Putamen (tissue), 1 donor: ENCODE data around the gene GPR162.

Experiments
- DNase-seq: peaks from one replicate; pipeline ENCODE4 v3.0.0-alpha.2; 2016; ENCODE audit warnings: low spot score

The GPR162 gene

DNA sequence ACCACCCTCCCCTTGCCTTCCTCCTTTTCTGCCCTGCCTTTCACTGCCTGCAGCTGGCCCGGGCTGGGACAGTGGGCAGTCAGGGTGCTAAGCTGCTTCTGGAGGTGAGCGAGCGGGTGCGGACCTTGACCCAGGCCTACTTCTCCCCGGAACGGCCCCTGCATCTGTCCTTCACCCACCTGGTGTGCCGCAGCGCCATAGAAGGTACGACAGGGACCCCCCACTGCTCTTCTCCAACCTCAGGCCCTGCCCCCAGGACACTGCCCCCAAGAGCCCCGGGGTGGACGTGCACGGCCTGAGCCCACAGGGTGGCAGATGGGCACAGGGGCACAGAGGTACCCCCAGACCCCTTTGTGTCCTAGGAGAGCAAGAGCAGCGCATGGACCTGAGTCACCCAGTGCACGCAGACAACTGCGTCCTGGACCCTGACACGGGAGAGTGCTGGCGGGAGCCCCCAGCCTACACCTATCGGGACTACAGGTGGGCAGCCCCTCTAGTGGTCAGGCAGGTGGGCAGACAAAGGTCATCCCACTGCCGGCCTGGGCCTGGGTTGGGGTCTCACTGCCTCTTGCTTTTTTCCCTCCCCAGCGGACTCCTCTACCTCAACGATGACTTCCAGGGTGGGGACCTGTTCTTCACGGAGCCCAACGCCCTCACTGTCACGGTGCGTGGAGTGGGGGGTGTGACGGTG is 15.9 kb downstream of the GPR162 start:
- no peak for DNase-seq

GRCh38 chr12:6838854-6839253 is 17.2 kb downstream of the GPR162 start:
- no peak for DNase-seq

DNA sequence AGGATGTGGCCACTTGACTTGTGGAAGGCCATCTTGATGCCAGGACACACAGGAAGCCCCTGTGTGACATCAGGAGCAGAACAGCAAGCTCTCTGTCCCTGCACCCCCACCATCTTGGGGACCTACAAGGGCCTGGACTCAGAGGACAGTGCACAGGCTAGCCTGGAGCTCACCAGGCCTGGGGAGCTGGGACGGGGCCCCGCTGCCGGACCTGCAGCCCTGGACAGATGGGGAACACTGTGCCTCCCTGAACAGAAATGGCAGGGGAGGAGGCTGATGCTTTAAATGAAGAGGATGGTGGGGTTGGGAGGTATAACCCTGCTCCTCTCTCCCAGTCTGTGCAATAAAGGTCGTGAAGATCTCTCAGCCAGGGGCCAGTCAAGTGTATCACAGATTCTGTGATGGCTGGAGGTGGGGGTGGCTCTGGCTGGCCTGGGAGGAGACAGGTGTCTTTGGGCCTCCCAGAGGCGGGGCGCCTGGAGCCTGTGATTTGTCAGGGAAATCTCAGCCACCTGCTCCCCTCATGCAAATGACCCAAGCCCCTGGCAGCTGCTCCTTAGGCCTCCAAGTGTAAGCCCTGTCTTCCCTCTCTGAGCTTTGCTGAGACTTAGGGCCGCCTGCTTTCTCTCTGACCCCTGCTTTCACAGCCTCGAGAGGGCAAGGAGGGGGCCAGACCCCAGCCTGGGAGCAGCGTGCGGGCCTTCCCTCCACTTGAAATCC is 18.0 kb downstream of the GPR162 start:
- no peak for DNase-seq

DNA sequence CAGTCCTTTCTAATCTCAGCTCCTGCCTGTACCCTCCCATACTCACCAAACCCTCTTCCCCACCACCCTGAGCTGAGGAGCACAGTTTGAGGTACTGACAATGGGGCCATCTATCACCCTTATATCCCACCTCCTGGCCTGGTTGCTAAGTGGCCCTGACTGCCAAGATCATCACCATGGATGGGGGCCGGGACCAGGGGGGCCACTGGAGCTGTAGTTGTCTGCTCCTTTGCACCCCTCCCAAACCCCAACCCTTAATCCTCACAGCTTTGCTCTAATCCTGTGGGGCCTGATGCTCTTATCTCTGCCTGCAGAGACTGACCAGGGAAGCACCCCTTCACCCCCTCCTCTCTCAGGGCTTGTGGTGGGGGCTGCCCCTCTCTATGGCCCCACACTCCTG is 18.7 kb downstream of the GPR162 start:
- DNase-seq = no peak

DNA sequence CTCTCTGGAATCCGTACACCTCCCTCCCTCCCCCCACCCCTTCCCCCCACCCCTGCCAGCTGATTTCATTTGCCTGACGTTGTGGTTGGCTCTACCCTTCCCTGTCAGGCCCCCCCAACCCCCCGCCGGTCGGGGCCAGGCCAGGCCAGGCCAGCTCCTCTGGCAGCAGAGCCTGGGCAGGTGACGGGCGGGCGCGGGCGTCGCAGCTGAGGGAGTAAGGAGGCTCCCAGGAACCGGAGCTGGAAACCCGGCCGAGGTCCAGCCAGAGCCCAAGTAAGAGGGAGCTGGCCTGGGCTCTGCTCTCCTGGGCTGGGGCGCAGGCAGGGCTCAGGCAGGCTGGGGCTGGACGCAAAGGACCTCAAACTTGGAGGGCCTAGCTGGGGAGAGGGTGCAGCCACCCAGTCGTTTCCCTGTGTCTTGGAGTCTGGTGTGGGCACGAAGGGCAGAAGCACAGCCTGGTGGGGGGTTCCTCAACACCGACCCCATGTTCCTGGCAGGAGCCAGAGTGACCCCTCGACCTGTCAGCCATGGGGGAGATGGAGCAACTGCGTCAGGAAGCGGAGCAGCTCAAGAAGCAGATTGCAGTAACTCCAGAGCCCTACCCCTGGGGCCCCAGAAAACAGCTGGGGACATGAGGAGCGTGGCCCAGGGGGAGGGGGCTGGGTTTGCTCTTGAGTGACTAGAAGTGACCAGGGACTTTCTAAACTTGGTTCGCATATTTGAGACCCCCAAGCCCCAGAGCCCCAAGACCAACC is 19.3 kb downstream of the GPR162 start, which contains the start of gene GNB3:
Gene GNB3 (plus strand): TSS at position 165 of the 755 bp plus-strand sequence. CDS start 363 bp downstream, at position 528.
- DNase-seq = no peak

- no peak for DNase-seq
Observed at GRCh38 chr12:6842075-6842474, 20.5 kb downstream of the GPR162 start.

DNA sequence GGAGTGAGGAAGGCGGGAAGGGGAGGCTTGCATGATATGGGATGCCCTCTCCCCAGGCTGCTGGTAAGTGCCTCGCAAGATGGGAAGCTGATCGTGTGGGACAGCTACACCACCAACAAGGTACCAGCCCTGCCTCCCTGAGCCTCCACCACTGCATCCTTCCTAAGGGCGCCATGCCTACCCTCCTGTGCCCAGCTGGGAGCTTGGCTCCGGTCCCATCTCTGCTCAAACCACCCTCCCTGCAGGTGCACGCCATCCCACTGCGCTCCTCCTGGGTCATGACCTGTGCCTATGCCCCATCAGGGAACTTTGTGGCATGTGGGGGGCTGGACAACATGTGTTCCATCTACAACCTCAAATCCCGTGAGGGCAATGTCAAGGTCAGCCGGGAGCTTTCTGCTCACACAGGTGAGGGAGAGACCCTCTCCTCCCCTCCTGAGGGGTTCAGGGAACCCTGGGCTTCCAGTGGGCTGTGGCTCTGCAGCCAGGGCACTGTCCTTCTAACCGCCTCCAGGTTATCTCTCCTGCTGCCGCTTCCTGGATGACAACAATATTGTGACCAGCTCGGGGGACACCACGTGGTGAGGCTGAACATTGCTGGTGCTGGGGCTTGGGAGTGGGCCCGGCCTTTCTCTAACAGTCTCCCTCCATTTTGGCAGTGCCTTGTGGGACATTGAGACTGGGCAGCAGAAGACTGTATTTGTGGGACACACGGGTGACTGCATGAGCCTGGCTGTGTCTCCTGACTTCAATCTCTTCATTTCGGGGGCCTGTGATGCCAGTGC is 21.7 kb downstream of the GPR162 start:
- no peak for DNase-seq

GRCh38 chr12:6845395-6845794 is 23.8 kb downstream of the GPR162 start:
- DNase-seq = no peak

DNA sequence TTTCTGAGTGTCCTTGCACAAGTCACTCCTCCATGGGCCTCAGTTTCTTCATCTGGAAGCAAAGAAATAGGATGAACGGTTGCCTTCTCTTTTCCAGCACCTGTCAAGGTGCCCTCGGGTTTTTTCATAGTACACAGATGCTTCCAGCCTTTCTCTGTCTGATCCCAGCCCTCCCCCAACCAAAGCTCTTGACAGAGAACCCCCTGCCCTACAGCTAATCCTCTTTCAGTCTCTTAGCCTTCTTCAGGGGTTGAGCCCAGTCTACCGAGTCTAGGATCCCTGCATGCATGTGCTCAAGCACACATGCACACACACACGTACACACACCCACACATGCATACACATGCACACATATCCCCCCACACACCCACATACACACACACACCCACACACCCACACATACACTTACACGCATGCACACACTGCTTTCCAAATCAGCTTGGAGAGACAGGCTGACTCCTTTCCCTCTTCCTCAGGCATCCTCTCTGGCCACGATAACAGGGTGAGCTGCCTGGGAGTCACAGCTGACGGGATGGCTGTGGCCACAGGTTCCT is 24.8 kb downstream of the GPR162 start:
- no peak for DNase-seq

DNA sequence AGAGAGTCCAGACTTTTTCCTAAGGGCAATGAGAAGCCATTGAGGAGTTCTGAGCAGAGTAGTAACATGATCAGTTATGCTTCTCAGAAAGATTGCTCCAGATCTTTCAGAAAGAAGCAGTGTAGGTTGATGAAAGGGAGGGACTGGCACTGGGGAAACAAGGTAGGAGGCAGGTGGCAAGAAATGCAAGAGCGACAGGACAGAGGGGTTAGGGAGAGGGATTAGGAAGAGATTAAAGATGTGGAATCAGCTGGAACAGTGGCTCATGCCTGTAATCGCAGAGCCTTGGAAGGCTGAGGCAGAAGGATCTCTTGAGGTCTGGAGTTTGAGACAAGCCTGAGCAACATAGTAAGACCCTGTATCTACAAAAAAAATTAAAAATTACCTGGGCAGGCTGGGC is 26.1 kb downstream of the GPR162 start:
- DNase-seq = no peak

GRCh38 chr12:6849427-6849826 is 27.8 kb downstream of the GPR162 start:
- DNase-seq = no peak

DNA sequence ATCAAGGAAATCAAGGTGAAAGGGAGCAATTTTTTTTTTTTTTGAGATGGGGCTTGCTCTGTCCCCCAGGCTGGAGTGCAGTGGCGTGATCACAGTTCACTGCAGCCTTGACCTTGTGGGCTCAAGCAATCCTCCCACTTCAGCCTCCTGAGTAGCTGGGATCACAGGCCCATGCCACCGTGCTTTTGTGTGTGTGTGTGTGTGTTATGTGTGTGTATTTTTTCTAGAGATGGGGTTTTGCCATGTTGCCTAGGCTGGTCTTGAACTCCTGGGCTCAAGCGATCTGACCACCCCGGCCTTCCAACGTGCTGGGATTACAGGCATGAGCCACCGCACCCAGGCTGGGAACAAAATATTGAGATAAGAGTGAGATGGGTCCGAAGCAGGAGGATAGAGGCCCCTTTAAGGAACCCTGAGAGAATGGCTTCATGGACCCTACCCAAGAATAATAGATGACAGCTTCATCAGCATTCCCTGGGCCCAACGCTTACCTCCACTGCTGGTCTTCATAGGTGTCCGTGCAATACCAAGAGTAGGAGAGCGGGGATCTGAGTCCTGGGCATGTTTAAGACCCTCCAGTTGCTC is 28.4 kb downstream of the GPR162 start:
- DNase-seq = no peak

GRCh38 chr12:6850796-6851152 is 29.2 kb downstream of the GPR162 start:
- DNase-seq = no peak

DNA sequence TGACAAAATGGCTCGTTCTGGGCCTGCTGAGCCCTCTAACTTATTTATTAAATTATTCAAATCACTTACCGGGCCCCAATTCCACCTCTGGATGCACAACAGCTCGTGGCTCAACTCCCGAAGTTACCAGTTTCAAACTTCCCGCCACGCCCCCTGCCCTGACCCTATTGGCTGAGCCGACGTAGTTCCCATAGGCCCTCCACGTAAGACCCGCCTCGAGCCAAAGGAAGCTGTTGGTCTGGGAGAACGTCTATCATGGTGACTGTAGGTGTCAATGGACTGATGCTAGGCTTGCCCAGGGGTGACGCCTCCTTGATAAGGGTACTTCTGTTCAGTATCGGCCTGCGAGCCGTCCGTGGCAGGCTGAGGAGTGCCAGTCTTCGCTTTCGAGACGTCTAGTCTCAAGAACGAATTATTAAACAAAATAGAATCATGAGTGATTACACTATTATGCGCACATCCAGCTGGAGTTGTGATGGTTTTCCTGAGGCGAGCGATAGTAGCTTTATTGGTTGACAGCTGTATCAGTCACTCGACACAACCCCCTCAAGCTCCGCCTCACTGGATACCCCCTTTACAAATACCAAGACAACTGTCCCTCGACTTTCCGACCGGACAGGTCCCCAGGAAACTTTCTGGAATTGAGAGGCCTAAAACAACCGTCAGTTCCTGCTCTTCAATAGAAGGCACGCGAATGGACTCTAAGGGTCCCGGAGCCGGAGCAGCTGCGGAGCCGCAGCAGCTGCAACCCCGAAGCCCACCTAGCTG is 29.7 kb downstream of the GPR162 start, which contains the start of gene CDCA3:
Gene CDCA3 (minus strand): TSS at position 134 of the 768 bp plus-strand sequence. CDS start 334 bp downstream, outside the sequence.
- DNase-seq = peak; percentile 98

GRCh38 chr12:6851921-6852650 is 30.5 kb downstream of the GPR162 start, which contains the start of gene USP5:
Gene USP5 (plus strand): TSS chr12:6852150. CDS start chr12:6852180, 30 bp downstream.
- DNase-seq = peak; percentile 100

DNA sequence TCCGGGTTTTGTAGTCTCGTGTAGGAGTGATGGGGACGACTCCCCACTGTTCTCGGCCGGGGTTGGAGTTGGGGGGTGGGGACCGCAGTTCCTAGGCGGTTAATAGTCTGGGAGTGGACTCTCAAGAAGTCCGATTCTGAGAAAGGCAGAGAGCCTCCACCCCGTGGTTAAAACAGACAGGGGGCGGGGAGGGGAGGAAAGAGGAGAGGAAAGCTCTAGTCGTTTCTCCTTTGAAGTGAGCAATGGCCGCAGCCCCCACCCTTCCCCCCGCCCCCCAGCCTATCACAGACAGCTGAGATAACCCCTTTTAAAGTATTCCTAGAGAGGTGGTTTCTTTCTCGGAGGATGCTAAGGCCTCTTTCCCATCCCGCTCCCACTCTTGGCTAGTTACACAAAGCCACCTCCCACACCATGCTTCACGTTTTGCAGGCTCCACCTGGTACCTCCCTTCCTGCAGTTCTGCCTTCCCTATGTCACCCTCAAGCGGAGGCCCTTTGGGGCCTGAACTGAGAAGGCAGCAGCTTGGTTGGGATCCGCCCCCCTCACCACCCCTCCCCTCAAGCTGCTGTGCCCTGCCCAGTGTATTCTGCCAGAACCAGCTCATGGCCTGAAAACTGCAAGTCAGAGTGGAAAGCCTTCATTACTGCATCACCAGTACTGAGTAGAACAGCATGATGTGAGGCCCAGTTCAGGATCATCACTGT is 31.2 kb downstream of the GPR162 start:
- DNase-seq = peak; percentile 37

DNA sequence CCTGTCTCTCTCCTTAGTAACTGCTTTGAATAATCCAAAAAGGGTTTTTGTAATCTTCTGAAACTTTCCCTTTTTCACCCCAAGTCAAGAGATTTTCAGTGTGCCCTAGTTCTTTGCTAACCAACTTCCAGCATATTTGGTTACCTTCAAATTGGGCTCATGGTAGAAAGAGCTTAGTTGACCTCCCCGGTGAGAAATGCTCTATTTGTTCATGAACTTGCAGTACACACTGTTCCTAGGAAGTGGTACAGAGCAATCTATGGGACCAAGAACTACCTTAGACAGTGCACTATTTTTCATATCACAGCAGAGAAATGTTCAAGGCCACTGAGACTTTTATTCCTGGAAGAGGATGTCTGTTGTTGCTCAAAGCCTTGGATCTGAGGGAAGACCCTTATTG is 32.0 kb downstream of the GPR162 start:
- no peak for DNase-seq

GRCh38 chr12:6854036-6854435 is 32.4 kb downstream of the GPR162 start:
- no peak for DNase-seq

DNA sequence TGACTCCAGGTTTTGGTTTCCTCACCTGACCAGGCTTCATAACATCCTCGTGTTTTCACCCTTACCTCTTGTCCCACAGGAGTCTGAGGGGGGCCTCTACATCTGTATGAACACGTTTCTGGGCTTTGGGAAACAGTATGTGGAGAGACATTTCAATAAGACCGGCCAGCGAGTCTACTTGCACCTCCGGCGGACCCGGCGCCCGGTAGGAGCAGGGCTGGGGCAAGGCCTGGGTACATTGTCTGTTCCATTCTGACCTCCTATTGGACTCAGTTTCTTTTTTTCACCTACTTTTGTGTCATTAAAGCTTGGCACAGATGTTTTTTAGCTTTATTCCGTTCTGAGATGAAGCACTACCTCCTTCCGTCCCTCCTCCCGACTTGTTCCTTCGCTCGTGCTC is 33.7 kb downstream of the GPR162 start:
- no peak for DNase-seq
